Activated CD8-positive, alpha-beta memory T cell treated with anti-CD3 and anti-CD28 coated beads, Interleukin-2, amount 50 U/mL, for 1 hour (primary cell): Measurements from ENCODE around the gene IRF5.

ENCODE experiments used
- DNase-seq: peaks from one replicate; pipeline ENCODE4 v3.0.0-alpha.2; 2020; ENCODE audit errors: extremely low read depth

The IRF5 gene

DNA sequence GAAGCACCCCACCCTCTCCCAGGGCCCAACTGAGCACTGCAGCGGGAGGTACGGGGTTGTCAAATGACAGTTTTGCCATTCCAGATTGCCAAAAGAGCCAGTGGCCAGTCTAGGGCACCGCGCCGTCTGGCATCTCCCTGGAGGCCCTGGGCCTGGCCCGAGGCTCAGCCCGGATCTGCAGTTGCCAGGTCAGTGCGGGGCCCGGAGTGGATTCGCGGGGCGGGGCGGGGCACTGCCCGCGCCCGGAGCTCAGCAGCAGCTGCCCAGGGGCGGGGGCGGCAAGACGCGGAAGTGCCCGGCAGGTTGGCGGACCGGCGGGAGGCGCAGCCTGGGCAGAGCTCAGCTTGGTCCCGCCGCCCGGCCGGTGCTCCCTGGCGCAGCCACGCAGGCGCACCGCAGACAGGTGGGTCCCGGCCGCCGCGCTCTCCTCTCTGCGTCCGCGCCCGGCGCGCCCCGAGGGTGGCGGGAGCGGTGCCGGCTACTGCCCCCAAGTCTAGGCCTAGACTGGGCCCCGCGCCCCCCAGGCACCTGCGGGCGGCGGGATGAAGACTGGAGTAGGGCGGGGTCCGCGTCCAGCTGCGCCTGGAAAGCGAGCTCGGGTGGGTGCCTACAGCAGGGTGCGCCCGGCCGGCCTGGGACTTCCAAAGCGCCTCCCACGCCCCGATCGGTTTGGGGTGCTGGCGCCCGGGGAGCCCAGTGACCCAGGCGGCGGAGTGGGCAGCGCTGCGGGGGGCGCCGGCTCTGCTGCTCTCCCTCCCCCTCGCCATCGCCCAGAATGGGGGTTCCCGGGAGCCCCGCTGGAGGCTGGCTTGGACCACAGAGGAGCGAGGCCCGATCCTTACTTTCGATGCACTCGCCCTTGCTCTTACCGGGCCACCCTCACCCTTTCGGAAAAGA lies at the start of gene IRF5:
IRF5 (plus strand) TSS at position 281 of the 897 bp plus-strand sequence. CDS start 4,155 bp downstream, outside the sequence.
- no peak for DNase-seq

GRCh38 chr7:128888039-128888755 lies 49.5 kb upstream of the IRF5 start:
- no peak for DNase-seq

GRCh38 chr7:128888756-128889095 lies 49.0 kb upstream of the IRF5 start:
- no peak for DNase-seq

- no peak for DNase-seq
These were observed 48.6 kb upstream of the IRF5 start for GRCh38 chr7:128889121-128889520.

DNA sequence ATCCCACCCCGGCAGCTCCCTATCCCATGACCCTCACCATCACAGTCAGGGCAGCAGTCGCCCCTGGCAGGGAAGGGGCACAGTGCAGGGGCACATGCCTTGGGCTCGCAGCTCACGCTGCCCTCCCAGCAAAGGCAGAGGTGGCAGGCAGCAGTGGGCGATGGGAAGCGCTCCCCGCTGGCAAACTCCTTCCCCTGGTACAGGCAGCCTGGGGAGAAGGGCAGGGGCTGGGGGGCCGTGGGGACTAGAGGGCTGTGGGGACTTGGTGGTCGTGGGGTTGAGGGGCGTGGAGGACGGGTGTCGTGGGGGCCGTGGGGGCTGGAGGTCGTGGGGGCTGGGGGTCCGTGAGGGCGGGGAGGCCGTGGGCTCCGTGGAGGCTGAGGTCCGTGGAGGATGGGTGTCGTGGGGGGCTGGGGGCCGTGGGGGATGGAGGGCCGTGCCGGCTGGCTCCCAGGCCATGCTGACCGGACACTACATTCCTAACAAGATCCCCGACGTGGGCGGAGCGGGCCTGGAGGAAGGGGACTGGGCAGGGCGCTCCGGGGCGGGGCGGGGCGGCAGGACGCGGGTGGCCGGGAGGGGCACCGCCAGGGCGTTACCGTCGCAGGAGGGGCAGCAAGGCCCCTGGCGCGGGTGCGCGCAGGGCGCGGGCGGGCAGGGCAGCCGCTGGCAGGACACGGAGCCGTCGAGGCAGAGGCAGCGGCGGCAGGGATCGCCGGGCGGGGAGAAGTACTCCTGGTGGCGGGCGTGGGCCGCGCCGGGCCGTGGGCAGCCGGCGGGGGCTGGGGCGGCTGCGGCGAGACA lies 47.2 kb upstream of the IRF5 start:
- DNase-seq = no peak

DNA sequence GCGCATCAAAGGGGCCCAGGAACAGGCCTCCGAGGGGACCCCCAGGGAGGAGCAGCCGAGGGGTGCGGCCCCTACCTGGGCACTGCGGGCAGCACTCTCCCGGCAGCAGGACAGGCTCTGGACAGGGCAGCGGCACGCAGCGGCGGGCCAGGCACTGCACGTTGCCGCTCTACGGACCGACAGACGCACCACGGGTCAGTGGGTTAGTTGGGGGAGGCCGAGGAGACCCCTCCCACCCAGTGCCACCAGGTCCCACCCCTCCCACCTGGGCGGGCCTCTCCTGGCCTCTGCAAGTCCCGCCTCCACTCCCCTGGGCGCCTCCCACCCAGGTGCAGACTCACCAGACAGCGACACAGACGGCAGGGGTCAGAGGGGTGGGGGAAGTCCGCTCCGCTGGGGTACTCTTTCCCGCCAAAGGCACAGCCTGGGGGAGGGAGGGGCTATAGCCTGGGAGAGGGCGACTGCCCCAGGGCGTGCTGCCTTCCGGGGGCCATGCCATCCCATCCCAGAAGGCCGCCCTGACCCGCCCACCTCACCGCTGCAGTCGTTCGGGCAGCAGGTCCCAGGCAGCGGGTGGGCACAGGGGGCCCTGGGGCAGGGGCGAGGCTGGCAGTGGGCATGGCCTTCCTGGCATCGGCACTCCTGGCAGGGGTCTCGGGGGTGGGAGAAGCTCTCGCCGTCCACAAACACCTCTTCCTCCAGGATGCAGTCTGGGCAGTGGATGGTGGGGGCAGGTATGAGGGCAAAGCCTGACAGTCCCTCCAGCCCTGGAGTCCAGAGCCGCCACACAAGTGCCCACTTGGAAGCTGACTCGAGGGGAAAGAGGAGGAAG lies 46.4 kb upstream of the IRF5 start:
- DNase-seq = no peak

- no peak for DNase-seq
These were observed 45.8 kb upstream of the IRF5 start for GRCh38 chr7:128891942-128892269.

DNA sequence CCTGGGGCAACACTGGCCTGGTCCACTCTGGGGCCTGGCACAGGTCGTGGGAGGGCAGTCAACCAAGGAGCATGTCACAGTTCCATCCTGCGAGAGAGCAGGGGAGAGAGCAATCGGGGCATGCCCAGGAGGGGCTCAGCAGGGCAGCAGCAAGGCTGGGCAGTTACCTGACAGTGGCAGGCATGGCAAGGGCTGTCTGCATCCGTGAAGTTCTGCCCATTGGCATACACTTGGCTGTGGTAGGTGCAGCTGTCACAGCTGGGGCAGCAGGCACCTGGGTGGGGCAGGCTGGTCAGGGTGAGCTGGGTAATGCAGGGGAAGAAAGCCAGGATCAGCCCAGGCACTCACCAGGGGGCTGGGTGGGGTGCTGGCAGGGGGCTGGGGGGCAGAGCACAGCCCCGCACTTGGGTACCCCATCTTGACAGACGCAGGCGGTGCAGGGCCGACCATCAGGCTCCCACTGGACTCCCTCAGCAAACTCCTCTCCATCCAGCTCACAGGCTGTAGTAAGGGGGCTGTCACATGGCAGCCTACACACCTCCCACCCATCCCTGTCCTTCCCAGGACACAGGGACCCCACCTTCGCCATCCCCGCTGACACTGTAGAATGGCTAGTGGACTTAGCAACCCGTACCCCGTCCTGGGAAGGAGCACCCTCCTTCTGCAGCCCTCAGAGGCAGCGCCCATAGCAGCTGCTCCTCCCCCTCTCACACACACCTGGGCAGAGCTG lies 45.0 kb upstream of the IRF5 start:
- DNase-seq = no peak

DNA sequence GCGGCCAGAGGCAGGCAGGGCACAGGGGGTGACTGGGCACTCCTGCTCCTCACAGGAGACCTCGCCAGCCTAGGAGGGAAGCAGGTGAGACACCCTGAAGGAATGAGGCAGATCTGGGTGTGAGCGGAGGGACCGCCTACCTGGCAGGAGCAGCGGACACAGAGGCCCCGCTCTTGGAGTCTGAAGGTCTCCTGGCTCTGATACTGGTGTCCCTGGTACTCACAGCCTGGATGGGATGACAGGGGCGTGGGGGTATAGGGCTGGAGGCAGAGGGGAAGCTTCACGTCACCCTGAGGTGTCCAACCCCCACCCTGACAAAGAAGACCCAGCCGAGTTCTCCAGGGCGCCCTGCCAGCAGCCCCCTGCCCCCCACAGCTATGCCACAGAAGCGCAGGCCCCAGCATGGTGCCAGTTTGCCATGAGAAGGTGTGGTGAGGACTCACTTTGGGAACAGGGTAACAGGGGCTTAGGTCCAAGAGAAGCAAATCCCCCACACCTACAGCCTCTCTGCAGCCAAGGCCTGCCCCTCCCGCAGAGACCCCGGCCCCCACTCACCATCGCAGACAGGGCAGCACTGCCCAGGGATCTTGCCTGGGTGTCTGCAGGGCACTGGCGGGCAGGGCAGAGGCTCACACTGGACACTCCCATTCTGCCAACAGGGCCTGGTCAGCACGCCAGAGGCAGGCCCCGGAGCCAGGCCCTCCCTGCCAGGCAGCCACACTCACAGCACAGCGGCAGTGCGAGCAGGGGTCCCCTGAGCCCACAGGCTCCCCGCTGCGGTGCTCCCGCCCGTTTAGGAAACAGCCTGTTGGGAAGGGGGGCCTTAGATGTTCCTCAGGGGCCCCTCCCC lies 44.3 kb upstream of the IRF5 start:
- DNase-seq = no peak

DNA sequence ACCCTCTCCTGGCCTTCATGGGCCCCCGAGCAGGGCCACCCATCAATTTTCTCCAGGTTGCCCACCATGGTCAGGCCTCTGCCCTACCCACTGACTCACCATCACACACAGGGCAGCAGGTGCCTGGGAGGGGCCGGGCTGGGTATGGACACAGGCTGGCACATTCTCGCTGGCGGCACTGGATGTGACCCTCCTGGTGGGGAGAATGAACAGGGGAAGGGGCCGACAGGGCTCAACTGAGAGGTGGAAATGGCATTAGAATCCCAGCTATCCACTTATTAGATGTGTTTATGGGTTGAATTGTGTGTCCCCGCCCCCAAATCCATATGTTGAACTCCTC lies 43.7 kb upstream of the IRF5 start:
- DNase-seq = no peak

DNA sequence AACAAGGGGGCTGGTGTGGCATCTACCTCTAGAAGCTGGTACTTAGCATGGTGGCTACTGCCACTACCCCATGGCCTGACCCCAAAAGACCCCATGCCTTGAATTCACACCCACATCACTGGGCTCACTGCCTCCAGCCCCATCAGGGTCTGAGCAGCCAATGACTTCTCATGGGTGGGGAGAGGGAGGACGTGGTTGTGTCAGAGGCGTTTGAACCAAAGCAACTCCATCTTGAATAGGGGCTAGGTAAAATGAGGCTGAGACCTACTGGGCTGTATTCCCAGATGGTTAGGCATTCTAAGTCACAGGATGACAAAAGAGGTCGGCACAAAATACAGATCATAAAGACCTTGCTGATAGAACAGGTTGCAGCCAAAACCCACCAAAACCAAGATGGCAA lies 42.4 kb upstream of the IRF5 start:
- no peak for DNase-seq

DNA sequence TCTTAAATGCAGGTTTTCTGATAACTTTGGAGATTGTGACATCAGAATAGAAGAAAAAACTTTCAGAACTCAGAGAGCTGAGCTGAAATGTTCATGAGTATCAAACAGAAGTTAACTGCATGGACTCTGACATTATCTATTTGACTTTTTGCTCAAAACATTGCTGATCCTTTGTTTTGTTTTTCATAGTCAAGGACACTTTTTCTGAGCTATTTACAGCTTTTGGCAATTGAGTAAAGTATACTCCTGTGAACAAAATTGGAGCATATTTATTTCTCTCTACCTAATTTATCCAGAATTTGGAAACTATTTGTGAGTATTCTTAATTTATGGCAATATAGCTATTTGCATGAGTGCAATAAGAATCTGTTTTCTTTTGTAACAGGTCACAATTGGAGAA lies 38.3 kb upstream of the IRF5 start:
- no peak for DNase-seq

GRCh38 chr7:128900237-128900636 lies 37.5 kb upstream of the IRF5 start:
- DNase-seq = no peak

DNA sequence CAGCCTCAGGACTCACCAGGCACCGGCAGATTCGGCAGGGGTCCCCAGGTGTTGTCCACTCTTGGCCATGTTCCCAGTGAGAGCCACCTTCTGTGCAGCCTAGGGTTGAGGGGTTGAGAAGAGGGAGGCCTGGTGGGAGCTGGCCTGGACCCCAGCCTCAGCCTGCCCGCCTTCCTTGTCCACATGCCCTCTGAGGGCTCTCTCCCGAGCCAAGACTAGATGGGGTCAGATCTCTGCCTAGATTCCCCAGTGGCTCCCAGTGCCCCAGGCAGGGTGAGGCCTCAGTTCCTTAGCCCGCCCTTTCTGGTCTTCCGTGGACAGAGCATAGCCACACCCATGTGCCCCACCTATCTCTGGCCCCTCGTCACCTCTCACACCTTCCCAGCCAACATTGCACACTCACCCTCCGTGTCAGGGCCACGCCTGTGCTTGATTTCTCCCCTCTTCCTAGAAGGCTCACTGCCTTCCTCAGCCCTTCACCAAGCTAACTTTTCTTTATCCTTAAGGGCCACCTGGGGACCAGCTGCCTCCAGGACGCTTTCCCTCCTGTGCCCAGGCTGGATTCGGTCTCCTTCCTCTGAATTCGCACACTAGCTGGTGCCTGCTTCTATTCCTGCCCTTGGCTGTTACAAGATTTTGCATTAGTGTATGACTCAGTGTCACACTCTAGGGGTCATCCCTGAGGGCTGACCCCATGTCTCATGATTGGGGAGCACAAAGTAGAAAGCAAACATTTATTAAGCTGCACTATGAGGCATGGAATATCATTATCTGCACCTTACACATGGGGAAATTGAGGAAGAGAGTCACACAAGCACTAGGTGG lies 34.8 kb upstream of the IRF5 start:
- DNase-seq = no peak

- DNase-seq = no peak
These were observed 33.9 kb upstream of the IRF5 start for GRCh38 chr7:128903621-128904361.

- no peak for DNase-seq
These were observed 33.1 kb upstream of the IRF5 start for GRCh38 chr7:128904381-128905197.

DNA sequence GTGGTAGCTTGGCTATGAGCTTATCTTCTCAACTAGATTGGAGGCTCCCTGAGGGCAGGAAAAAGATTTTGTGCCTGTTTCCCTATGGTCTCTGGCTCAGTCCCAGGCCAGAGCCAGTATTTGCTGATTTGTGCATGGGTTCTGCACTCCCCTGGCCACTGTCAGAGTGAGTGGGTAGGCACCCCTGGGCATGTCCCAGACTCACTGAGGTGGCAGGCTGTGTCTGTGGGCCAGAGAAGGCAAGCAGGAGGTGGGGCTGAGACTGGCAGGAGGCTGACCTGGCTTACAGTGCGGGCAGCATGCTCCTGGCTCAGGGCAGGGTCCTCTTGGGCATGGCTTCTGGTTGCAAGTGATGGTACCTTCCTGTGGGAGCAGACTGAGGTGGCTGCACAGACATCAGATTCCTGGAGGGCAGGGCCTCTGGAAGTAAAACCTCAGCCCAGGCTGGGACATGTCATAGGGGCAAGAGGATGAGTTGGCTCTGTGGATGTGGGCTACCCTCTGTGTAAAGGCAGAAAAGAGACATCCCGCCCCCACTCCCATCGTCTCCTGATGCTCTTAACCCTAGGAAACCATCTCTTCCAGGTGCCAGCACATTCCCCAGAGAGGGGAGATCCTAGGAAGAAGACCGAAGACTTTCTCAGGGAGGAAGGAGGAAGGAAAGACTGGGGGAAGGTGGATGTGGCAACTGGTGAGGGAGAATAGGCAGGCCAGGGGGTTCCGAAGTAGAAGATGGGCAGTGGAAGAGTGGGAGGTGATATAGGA lies 31.5 kb upstream of the IRF5 start:
- no peak for DNase-seq
